H1 (cell line): Measurements from ENCODE around the gene MVP.

Source experiments
- CTCF ChIP-seq, 3 experiments: IDR thresholded peaks; 1 replicate in 2 of 3; 2 replicates in 1 of 3; pipeline versions ENCODE4 v1.5.1 to v1.6.1; 2011; ENCODE audit warnings: low read length in 3 of 3, mild to moderate bottlenecking in 3 of 3, inconsistent platforms in 2 of 3, low read depth in 1 of 3, moderate library complexity in 1 of 3; ENCODE audit not compliant: insufficient read depth in 1 of 3; ENCODE audit errors: control extremely low read depth in 1 of 3
- EGR1 ChIP-seq: IDR thresholded peaks from 2 replicates; pipeline ENCODE4 v1.6.1; 2011; ENCODE audit warnings: low read depth, low read length, borderline replicate concordance
- EZH2 ChIP-seq: fragments of 200-600 bp; sonication (generic); IDR thresholded peaks from 2 replicates; pipeline ENCODE4 v1.7.1; 2012; ENCODE audit warnings: low read depth, mild to moderate bottlenecking, moderate library complexity, low read length, inconsistent platforms; ENCODE audit not compliant: severe bottlenecking
- RFX5 ChIP-seq: IDR thresholded peaks from 2 replicates; pipeline ENCODE4 v1.6.1; 2011; ENCODE audit warnings: low read depth, low read length, improper control_type of control experiment, borderline replicate concordance
- RXRA ChIP-seq: IDR thresholded peaks from 2 replicates; pipeline ENCODE4 v1.6.1; 2011; ENCODE audit warnings: low read depth, mild to moderate bottlenecking, low read length, moderate library complexity; ENCODE audit not compliant: insufficient read depth

DNA sequence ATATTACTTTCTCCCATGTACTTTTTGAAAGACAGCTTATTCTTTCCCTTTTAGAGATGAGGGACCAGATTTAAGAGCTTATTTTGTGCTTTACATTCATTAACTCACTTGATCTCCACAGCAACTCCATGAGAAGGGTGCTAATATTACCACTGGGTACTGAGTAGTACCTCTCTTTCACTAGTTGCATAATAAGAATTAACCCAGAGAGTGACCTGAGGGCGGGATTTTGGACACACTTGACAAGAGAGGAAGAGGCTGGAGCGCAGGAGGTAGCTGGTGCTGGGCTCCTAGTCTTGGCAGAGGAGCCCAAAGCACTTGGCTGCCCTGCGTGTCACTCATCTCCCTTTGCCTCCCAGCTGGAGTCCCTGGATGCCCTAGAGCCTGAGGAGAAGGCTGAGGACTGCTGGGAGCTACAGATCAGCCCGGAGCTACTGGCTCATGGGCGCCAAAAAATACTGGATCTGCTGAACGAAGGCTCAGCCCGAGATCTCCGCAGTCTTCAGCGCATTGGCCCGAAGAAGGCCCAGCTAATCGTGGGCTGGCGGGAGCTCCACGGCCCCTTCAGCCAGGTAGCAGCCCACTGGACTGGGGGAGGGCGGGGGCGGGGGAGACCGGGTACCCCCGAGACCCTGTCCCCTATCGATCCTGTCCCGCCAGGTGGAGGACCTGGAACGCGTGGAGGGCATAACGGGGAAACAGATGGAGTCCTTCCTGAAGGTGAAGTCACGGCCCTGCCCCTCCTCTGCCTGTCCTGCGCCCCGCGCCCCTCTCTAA lies 15.6 kb upstream of the MVP start:
- TF ChIP-seq RFX5, result no peak
- TF ChIP-seq EGR1, result no peak
- TF ChIP-seq CTCF (IDR thresholded peaks at IDR 0.05; ENCODE audit: control extremely low read depth in 1 of 3, insufficient read depth in 1 of 3, low read depth in 1 of 3, low read length in 3 of 3), result no peak
- no peak for TF ChIP-seq RXRA
- no peak for TF ChIP-seq EZH2
